Measurements from ENCODE around the gene DGKG.

DGKG gene

GRCh38 chr3:186169379-186169778 is 192.7 kb downstream of the DGKG start:
- no peak for DNase-seq
- no peaks in the 10 kb centered on the region for H3K4me1 ChIP-seq
- no peak for TF ChIP-seq CTCF (IDR thresholded peaks at IDR 0.05)
- H3K27ac ChIP-seq, result no peak overlapping the region
- intact Hi-C loops (cut with DNase I; ENCODE audit: low total_unique reads), result no loop called here
- H3K4me3 ChIP-seq, result no peak overlapping the region
- H3K27me3 ChIP-seq, result no peaks in the 10 kb centered on the region
- H3K36me3 ChIP-seq, result peaks cover 0 to 10% (median 5%) of the 10 kb centered on the region in 3 donors
- H3K9me3 ChIP-seq, result no peaks in the 10 kb centered on the region

- intact Hi-C loops (cut with DNase I; ENCODE audit: low total_unique reads), result no loop called here
- H3K4me1 ChIP-seq, result no peaks in the 10 kb centered on the region
- TF ChIP-seq CTCF (IDR thresholded peaks at IDR 0.05), result no peak
- no peak for DNase-seq
- no peak overlapping the region for H3K27ac ChIP-seq
- no peaks in the 10 kb centered on the region for H3K9me3 ChIP-seq
- no peaks in the 10 kb centered on the region for H3K27me3 ChIP-seq
- H3K4me3 ChIP-seq, result no peak overlapping the region
- H3K36me3 ChIP-seq, result peaks cover 0 to 14% (median 8%) of the 10 kb centered on the region in 3 donors
Measured at GRCh38 chr3:186168976-186169375, 193.1 kb downstream of the DGKG start.

GRCh38 chr3:186167646-186168395 is 194.2 kb downstream of the DGKG start:
- peaks cover 0 to 18% (median 13%) of the 10 kb centered on the region in 3 donors for H3K36me3 ChIP-seq
- no peaks in the 10 kb centered on the region for H3K9me3 ChIP-seq
- no peaks in the 10 kb centered on the region for H3K27me3 ChIP-seq
- no peak overlapping the region for H3K27ac ChIP-seq
- DNase-seq, result no peak
- H3K4me1 ChIP-seq, result no peaks in the 10 kb centered on the region
- intact Hi-C loops (cut with DNase I; ENCODE audit: low total_unique reads), result no loop called here
- no peak overlapping the region for H3K4me3 ChIP-seq
- TF ChIP-seq CTCF (IDR thresholded peaks at IDR 0.05), result no peak

GRCh38 chr3:186166491-186167288 is 195.3 kb downstream of the DGKG start:
- H3K4me3 ChIP-seq, result no peak overlapping the region
- H3K27me3 ChIP-seq, result no peaks in the 10 kb centered on the region
- no peaks in the 10 kb centered on the region for H3K4me1 ChIP-seq
- no peak overlapping the region for H3K27ac ChIP-seq
- peaks cover 0 to 24% (median 20%) of the 10 kb centered on the region in 3 donors for H3K36me3 ChIP-seq
- H3K9me3 ChIP-seq, result no peaks in the 10 kb centered on the region
- TF ChIP-seq CTCF (IDR thresholded peaks at IDR 0.05), result no peak
- no peak for DNase-seq
- intact Hi-C loops (cut with DNase I; ENCODE audit: low total_unique reads), result no loop called here

- Histone ChIP-seq H3K36me3 (peaks cover 0 to 29% (median 20%) of the 10 kb centered on the region in 3 donors), H3K4me1 (no peaks in the 10 kb centered on the region), H3K4me3 (no peak overlapping the region), H3K27me3 (no peaks in the 10 kb centered on the region), H3K27ac (no peak overlapping the region), H3K9me3 (no peaks in the 10 kb centered on the region)
- TF ChIP-seq CTCF (IDR thresholded peaks at IDR 0.05), result no peak
- intact Hi-C loops (cut with DNase I; ENCODE audit: low total_unique reads), result no loop called here
- DNase-seq, result no peak
Measured at GRCh38 chr3:186166036-186166435, 196.0 kb downstream of the DGKG start.

Data from tibial artery (tissue), 4 donors.